HS-27A (cell line): ENCODE data around the gene PIP4K2A.
"Not testable (repeated sequence)": the region's sequence is repeated elsewhere in the genome, so short reads cannot be mapped to it uniquely, and the experiment has no call there.

Source experiments
- DNase-seq: peaks from one replicate; pipeline ENCODE4 v3.0.0-alpha.2; 2012; ENCODE audit warnings: low read depth, missing footprints

PIP4K2A gene

GRCh38 chr10:22693860-22694259 is 20.5 kb downstream of the PIP4K2A start:
- DNase-seq, result no peak

DNA sequence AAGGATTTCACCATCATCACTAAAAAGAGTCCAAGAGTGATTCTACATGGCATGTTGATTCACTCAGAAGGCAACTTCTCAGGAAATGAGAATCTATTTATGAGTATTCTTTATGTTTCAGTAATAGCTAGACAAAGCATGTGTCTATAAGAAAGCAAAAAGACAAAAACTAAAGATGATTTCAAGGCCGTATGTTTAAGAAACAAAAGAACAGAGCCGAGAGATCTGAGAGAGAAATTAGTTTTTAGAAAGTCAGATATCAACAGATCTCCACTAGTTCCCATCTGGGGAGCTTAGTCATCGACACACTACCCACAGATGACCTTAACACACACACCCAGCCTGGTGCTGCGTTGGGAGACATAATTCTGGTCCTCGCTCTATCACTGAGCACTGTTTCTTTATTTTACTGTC is 21.0 kb downstream of the PIP4K2A start:
- no peak for DNase-seq

GRCh38 chr10:22692119-22692518 is 22.3 kb downstream of the PIP4K2A start:
- DNase-seq, result not testable (repeated sequence)

GRCh38 chr10:22690614-22691431 is 23.6 kb downstream of the PIP4K2A start:
- no peak for DNase-seq

GRCh38 chr10:22690158-22690557 is 24.2 kb downstream of the PIP4K2A start:
- no peak for DNase-seq

- no peak for DNase-seq
These were observed 28.0 kb downstream of the PIP4K2A start for GRCh38 chr10:22686347-22686746.

GRCh38 chr10:22685926-22686325 is 28.5 kb downstream of the PIP4K2A start:
- DNase-seq, result no peak

- no peak for DNase-seq
These were observed 29.7 kb downstream of the PIP4K2A start for GRCh38 chr10:22684699-22685098.

DNA sequence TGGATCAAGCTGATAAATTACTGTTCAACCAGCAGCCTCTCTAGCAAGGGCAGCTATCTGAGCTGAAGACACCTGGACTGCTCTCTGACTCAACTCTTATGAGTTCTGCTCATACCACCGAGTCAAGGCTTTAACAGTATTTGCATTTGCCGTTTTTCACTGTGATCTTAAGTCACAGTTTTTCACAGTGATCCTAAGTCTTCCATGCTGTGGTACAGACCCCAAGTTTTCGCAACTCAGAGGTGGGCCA is 31.3 kb downstream of the PIP4K2A start:
- no peak for DNase-seq

DNA sequence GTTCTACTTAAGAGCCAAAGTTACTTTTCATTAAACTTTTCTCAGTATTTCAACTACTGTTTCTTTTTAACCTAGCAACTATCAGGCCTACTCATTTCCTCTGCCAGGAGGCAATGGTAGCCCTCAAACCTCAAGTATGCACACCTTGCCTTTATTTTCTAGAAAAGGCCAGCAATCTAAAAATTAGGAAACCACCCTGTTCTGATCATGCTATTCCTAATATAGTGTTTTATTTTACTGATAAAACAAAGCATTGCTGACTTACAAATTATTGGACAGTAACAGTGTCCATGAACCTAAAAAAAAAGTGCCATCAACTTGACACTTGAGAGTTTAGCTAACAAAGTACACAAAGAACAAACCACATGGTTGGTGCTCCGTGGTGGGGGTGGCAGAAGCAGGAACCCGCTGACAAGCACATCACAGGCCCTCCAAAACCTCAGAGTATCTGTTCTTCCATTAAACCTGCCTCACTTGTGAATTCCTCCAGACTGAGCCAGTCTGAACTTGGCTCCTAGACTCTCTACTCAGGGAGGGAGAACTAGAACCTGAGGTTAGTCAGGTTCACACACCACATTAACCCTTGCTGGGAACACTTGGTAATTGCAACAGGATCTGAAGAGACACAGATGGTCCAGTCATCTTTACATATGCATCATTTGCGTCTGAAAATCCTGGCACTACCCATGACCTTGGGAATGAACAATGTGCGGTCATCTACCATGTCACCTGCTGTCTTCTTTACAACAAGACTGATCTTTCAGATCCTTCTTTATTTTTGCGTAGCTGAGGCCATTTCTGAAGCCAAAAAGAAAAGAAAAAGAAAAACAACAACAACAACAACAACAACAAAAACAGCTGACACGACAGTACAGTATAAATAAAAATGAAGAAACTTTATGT is 31.9 kb downstream of the PIP4K2A start:
- DNase-seq, result no peak

GRCh38 chr10:22681783-22682183 is 32.6 kb downstream of the PIP4K2A start:
- DNase-seq, result no peak

DNA sequence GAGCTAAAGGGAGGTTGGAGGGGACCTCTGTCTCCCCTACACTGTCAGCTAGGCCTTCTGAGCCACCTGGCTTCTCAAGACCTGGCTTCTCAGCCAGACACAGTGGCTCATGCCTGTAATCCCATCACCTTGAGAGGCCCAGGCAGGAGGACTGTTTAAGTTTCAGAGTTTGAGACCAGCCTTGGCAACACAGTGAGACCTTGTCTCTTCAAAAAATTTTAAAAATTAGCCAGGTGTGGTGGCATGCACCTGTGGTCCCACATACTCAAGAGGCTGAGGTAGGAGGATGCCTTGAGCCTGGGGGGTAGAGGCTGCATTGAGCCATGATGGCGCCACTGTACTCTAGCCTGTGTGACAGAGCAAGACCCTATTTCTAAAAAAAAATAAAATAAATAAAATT is 33.1 kb downstream of the PIP4K2A start:
- no peak for DNase-seq

GRCh38 chr10:22679608-22680007 is 34.8 kb downstream of the PIP4K2A start:
- no peak for DNase-seq

DNA sequence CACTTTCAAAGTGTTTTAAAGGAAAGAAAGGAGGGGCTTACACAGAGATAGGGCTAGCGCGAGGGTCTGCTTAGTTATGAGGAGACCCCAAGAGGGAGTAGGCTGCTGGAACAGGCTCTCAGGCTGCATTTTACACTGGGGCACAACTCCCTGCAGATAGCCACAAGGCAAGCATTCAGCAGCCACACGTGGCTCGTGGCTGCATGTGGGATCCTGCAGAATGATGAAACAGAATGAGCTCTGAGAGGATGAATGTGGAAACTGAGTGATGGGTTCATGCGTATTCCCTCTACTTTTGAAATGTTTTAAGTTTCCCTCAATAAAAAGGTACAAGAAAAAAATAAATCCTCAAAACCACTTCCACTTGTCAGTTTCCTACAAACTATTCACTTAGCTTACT is 37.0 kb downstream of the PIP4K2A start:
- no peak for DNase-seq

DNA sequence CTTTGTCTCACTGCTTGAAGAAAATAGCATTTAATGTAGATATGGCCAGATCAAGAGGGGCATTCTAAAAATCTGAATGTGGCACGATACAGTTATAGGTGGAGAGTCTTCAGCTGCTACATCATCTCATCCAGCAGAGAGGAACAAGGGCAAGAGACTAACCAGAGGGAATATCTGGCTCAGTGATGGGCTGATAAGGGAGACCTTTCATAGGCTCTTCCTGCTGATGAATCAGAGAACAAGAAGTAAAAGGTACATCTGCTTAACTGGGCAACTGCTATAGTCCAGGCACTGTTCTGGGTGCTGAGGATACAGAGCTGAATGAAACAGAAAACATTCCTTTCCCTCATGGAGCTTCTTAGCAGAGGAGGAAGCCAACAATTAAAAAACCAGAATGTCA is 37.9 kb downstream of the PIP4K2A start:
- DNase-seq, result no peak

DNA sequence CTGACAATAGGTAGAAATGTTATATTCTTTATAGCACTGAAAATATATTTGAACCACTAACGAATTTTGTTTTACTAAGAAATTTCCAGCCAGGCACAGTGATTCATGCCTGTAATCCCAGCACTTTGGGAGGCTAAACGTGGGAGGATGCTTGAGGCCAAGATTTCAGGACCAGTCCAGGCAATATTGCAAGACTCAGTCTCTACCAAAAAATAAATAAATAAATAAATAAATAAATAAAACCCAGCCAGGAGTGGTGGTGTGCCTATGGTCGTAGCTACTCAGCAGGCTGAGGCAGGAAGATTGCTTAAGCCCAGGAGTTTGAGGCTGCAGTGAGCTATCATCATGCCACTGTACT is 39.8 kb downstream of the PIP4K2A start:
- no peak for DNase-seq

GRCh38 chr10:22673785-22674572 is 40.4 kb downstream of the PIP4K2A start:
- no peak for DNase-seq

- DNase-seq, result no peak
These were observed 41.3 kb downstream of the PIP4K2A start for GRCh38 chr10:22673091-22673392.

GRCh38 chr10:22672319-22673090 is 41.9 kb downstream of the PIP4K2A start:
- no peak for DNase-seq

GRCh38 chr10:22670788-22671187 is 43.6 kb downstream of the PIP4K2A start:
- no peak for DNase-seq

DNA sequence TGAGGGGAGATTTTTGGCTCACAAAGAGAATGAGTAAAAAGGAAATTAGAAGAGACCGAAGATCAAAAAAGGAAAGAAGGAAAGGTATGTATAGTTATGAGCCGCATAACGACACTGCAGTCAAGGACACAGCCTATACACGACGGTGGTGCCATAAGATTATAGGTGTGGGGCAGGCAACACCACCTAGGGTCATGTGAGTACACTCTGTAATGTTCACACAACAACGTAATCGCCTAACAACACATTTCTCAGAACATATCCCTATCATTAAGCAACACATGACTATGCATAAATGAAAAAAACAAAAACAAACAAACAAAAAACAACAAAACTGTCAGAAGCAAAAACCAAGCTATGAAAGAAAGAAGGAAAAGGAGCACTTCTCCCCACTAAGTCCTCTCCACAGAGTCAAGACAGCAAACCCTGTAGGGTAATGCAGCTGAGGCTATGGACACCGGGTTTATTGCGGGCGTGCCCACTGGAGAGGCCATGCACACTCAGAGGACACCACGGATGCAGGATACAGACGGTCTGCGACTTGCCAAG is 45.1 kb downstream of the PIP4K2A start:
- no peak for DNase-seq

DNA sequence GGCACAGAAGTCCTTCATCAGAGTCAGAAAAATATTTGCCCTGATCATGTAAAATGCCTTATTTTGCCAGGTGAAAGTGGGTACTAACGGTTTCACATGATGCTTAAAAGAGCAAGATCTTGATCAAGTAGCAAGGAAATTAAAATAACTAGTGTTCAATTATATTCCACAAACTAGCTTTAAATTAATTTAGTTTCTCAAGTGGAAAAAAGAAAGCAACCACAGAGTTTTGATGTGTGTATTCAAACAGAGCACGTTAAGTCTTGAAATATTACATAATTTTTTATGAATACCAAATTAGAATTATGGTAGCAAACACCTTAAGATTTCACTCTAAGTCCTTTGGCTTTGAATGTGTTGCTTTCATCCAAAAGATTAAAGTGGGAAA is 47.3 kb downstream of the PIP4K2A start:
- DNase-seq, result no peak
